GM04504 (cell line): ENCODE results near the gene C11orf24.
"Not testable (repeated sequence)": the region's sequence is repeated elsewhere in the genome, so short reads cannot be mapped to it uniquely, and the experiment has no call there.

Experiments used
- DNase-seq: peaks from one replicate; pipeline ENCODE4 v3.0.0-alpha.2; 2012; ENCODE audit warnings: low read depth

The C11orf24 gene

DNA sequence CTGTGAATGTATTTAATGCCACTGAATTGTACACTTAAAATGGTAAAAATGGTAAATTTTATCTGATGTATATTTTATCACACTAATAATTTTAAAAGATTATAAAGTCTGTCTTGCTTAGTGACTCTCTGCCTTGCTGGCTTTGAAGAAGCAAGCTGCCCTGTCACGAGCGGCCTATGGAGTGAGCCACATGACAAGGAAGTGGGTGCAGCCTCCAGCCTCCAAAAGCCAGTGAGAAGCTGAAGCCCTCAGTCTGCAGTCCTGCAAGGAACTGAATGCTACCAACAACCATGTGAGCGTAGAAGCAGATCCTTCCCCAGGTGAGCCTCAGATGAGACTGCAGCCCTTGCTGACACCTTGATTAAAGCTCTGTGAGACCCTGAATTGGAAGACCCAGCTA is 20.0 kb downstream of the C11orf24 start:
- no peak for DNase-seq

DNA sequence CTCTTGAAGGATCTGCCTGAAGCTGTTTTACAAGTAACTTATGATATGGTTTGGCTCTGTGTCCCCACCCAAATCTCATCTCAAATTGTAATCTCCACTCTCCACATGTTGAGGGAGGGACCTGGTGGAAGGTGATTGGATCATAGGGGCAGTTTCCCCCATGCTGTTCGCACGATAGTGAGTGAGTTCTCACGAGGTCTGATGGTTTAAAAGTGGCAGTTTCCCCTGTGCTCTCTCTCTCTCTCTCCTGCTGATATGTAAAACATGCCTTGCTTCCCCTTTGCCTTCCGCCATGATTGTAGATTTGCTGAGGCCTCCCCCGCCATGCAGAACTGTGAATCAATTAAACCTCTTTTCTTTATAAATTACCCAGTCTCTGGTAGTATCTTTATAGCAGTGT is 26.9 kb downstream of the C11orf24 start:
- not testable (repeated sequence) for DNase-seq

DNA sequence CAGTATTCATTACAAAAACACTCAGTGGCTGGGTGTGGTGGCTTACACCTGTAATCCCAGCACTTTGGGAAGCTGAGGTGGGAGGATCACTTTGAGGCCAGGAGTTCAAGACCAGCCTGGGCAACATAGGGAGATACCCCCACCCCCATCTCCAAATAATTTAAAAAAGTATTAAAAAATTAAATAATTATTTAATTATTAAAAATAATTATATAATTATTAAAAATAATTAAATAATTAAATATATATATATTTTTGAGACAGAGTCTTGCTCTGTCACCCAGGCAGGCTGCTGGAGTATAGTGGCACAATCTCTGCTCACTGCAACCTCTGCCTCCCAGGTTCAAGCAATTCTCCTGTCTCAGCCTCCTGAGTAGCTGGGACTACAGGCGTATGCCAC is 27.9 kb downstream of the C11orf24 start:
- DNase-seq, result not testable (repeated sequence)

DNA sequence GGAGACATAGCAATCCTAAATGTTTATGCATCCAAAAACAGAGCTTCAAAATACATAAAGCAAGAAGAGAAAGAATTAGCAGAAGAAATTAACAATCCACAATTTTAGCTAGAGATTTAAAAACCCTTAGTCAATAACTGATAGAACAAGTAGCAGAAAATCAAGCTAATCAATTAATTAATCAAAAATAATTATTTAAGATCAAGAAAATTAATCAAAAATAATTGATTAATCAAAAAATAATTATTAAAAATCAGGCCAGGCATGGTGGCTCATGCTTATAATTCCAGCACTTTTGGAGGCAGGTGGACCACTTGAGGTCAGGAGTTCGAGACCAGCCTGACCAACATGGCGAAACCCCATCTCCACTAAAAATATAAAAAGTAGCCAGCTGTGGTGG is 29.2 kb downstream of the C11orf24 start:
- DNase-seq, result no peak

DNA sequence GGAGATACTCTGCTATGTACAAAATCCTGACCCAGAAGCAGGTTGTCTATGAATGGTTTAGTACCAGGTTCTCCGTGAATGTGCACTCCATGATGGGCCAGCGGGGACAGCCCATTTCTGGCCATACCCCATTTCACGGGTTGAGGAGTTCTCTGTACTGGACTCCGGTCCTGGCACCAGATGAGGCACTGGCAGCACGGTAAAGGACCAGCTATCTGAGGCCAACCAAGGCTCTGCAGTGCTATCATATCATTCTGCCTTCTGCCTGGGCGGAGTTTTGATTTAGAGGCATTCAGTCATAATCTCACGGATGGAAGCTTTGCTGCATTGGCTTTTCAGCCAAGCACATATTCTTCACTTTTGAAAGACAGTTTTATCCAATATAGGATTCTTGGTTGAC is 40.2 kb downstream of the C11orf24 start:
- no peak for DNase-seq

DNA sequence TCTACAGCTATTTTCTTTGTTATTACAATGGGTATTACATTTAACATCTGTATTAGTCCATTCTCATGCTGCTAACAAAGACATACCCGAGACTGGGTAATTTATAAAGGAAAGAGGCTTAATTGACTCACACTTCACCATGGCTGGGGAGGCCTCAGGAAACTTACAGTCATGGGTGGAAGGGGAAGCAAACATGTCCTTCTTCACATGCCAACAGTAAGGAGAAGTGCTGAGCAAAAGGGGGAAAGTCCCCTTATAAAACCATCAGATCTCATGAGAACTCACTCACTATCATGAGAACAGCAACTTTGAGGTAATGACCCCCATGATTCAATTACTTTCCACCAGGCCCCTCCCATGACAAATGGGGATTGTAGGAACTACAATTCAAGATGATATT is 42.2 kb downstream of the C11orf24 start:
- no peak for DNase-seq

DNA sequence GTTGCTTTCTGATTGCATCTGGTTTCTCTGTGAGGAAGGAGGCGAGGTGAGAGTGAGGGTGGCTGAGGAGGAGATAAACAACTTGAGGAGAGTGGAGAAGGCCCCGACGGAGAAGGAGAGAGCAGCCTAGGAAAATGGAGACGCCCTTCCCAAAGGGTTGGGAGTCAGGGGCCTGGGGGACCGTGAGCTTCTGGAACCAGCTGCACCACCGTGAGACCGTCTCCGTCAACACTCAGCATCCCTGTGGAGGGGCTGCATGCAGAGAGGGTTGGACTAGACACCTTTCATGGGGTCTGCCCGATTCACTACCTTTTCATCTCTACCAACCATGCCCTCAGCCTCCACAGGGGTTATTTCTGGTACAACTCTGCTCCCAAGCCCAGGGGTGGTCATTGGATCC is 45.4 kb downstream of the C11orf24 start:
- DNase-seq, result no peak

DNA sequence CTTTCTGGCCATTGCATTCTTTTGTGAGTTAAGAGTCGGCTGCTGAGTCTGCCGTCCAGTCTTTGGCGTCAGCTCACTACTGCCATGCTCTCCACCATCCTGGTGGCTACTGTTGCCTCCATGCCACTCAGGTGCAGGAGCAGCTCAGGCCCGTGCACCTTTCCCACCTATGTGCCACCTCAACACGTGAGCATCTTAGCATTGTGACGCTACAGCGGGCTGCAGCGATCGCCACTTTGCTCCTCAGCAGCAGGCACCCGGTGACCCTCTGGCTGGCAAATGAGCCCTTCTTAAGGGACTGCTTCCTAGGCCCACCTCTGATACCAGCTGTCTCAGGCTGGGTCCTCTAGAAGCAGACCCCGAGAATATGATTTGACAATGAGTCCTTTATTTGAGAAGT is 47.2 kb downstream of the C11orf24 start:
- DNase-seq, result no peak

DNA sequence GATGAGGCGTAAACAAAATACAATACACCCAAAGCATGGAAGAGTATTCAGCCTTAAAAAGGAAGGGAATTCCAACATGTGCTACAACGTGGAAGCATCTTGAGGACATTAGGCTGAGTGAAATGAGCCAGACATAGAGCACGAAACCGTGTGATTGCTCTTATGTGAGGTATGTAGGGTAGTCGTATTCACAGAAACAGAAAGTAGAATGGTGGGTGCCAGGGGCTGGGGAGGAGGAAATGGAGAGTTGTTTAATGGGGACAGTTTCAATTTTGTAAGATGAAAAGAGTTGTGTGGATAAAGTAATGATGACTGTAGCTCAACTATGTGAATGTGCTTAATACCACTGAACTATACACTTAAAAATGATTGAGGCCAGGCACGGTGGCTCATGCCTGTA is 48.5 kb downstream of the C11orf24 start:
- no peak for DNase-seq

DNA sequence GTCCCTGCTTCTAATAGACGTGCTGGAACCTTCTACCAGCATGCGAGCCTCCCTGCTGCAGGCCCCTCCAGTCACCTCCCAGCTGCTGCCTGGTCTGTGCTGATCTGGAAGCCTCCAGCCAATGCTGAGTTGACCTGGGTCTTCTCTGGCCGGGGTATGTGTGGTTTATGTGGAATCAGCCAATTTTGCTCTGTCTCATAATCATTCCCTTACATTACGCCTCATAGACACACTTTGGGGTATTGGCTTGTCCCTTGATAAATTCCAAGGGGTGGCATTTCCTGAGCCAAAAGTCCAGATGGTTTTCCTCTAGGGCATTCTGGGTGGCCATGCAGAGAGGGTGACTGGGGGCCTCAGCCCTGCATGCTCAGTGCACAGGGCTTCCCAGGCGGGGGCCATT is 50.4 kb downstream of the C11orf24 start:
- no peak for DNase-seq

DNA sequence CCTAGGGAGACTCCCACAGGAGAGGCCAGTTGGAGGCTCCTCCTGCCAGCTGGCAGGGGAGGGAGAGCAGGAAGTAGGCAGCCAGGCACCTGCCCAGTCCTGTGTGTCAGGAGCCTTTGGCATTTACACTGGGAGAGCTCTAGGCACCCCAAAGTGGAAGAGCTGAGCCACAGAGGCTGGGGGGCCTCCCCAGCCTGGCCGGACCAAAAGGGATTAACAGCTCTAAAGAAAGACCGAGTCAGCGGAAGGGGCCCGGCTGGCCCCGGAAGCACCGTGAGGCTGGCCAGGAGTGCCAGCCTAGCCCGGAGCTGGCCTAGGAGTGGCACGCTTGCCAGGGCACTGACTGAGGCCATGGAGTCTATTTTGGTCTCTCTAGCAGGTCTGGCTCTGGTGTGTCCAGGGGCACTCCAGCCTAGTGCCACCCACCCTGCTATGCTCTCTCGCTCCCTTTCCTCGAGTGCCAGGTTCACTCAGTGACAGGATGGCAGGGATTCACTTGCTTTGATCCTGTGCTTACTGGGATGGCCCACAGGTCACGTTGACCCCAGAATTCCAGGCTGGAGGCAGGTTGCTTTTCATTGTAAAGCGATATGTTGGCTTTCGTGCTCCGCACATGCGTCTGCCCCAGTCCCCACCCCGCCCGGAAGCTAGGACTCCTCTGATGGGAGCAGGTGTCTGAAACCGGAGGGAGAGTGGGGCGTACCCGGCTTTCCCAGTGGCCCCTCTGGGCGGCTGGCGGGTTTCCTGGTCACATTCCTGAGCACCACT is 55.4 kb downstream of the C11orf24 start:
- no peak for DNase-seq

DNA sequence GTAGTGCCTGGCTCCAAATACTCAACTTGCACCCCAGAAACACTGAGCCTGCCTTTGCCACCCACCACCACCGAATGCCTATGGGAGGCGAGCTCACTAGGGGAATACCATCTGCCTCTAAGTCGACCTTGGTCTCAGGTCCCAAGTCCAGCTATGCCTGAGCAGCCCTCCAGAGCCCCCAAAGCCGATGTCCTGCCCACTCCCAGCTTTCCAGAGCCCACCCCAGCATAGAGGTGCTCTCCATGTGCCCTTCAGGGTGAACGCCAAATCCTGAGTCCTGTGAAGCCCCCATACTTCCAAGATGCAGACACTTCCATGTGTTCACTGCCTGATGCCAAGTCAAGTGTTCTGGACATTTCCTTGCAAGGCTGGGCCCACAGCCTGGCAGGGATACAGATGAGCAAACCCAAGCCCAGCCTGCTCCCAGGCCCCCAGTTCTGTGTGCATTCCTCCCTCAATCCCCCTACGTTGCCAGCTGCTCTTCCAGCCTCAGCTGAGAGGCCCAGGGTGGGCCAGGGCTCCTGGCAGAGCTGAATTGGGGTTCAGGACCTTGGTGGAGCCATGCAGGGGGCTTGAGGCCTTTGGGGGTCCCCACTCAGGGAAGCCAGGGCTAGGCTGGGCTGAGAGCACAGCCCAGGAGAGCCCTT is 56.1 kb downstream of the C11orf24 start:
- no peak for DNase-seq

DNA sequence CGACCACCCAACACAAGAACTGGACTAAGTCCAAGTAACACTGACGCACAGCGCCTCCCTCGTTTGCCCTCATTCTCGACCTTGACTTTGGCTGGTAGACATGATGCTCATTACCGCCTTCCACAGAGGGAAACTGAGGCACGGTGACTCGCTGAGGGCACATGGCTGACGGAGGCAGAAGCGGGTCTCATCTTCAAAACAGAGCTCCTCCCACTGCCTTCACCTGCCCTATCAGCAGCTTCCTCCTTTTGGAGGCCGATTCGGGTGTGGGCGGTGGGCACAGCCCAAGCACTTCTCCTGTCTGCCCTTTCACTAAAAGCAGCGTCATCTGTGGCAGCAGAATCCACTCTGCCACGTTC is 56.7 kb downstream of the C11orf24 start:
- DNase-seq, result no peak

DNA sequence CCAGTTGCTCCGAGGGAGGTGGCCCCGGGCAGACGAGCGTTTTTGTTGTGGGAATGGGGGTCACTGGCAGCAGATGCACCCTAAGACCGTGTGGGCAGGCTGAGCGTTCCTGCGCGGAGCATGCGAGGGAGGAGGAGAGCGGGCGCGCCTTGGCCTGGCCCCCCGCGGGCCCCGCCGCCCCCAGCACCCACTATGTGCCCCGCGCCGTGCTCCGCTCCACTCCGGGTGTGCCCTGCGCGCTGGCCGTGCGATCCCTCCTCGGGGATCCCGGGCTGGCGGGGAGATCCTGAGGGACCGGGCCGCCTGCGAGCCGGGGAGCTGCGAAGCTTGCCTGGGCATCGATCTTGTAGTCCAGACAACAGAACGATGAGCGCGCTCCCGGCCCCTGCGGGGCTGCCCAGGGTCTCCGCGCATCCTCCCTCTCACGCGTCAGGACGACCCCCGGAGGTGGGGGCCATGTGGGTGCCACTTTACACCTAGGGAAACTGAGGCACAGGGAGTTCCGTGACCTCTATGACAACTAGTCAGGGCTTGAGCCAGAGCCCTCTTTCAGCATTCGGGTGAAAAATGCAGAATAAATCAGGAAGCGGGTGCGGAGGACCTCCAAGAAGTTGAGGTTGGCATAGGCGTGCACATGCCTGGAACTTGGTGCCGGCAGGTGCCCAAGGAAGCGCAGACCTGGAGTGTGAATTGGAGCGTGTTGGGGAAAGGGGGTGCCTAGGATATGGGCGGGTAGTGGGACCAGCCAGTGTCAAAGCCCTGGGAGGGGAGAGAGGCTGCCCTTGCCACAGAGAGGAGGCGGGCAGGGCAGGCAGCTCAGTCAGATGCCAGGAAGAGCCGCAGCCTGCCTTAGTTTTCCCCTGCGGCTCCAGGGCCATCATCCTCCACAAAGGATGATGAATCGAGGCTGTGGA is 57.3 kb downstream of the C11orf24 start:
- no peak for DNase-seq

DNA sequence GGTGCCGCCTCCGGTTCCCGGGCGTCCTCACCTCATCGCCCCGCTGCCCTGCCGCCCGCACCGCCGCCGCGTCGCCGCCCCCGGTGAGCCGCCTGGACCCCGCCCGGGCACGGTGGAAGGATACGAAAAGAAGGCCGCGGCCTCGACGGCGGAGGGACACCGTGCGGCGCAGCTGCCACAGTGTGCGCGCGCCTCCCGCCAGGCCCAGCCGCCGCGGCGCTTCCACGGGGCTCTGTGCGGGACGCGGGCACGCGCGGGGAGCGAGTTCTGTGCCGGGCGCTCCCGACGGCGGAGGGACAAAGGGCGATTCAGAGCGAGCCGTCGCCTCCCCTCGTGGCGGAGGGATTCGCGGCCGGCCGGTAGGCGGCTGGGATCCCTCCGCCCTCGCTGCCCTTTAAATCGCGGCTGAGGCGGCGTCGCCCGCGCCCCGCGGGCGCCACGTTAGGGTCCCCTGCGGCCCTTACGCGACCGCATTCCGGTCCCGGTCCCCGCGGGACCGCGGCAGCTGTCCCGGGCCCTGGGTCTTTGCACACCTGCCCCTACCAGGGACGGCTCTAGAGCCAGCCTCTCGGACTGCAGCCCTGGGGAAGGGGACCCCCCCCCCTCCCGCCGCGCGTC is 58.1 kb downstream of the C11orf24 start:
- DNase-seq, result peak; percentile 89

DNA sequence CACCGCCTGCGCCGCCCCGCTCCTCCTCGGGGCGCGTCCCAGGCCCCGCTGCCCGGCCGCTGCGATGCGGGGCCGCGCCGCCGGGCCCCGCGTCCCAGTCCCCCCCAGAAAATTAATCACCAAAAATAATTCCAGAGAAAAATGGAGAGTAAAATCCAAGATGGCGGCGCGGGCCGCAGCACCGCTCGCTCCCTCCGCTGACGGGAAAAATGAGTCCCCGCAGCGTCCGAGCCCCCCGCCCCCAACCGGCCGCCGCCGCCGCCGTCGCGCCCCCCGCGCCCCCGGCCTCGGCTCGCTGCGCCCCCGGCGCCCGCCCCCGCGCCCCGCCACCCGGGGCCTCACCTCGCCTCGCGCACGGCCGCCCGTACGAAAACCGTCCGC is 58.6 kb downstream of the C11orf24 start, which contains the start of gene KMT5B:
Gene KMT5B (minus strand): TSS at position 162 of the 381 bp plus-strand sequence. CDS start 23,220 bp downstream, outside the sequence.
- peak; percentile 24 for DNase-seq

DNA sequence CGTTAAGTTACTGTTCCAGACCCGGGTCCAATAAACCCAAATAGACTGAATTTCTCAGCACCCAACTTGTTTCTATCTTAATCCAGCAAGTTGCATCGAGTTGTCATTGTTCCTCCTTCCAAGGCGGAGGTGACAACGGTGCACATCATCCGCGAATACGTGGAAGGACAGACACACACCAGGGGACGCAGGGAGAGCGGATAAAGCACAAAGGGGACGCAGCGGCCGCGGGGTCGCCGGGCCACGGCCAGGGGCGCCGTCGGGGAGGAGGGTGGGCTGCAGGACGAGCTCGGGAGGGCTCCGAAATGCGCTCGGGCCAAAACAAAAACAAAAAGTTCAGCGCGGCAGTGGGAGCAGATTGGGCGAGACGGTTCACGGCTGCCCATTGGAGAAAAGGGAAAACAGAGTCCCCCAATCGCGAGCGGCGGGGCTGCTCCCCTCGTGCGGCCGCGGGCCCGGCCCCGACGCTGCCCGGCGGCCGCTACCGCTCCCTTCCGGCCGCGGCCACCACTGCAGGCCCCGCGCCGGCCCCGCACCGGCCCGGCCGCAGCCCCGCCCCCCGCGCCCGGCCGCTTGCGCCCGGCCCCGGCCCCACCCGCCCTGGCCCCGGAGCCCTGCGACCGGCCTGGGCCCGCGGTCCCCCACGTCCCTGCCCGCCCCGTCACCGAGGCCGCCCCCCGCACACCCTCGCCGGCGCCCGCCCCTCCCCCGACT is 59.2 kb downstream of the C11orf24 start:
- peak; percentile 56 for DNase-seq

DNA sequence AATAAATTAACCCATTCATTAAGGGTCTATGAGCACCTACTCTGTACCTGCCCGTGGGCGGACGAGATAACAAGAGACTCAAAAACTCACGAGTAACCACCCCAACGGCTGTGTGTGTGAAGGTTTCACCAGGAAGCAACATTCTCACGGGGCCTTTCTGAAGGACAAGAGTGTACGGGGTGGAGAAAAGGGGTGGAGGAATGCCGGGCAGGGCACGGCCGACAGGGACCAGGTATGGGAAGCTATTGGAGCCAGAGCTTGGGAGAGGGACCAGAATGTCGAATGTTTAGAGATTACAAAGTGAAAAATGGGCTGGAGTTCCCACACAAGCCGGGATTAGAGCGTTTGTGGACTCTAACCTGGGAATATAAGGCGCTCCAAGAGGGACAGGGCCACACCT is 60.2 kb downstream of the C11orf24 start:
- no peak for DNase-seq
